ENCODE results near the gene VWA5B1. TPM values are rescaled to one million over a fixed set of nuclear protein-coding genes. Genes with fewer than 3 reads are reported as not detected.

The VWA5B1 gene
- total RNA-seq, 1 donor from 2014 or later, result not detected

DNA sequence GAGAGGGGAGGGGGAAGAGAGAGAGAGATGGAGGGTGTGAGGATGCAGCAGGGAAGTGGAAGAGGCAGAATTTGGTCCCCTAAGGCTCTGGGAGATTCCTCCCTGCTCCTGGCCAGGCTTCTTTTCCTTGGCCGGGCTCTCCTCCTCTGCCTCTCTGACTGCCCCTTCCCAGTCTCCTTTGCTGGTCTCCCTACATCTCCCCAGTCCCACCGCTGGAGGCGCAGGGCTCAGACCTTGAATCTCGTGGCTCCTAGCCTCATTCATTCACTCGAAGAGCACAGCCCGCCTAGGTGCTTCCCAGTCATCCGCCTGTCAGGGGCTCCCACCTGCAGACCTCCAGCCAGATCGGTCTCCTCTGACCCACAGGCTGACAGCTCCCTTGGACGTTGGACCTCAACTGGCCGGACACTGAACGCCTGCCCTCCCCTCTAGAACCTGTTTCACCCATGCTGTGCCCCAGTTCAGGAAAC lies 76.5 kb downstream of the VWA5B1 start:
- DNase-seq (ENCODE audit: low read depth in 2 of 2), result peak in 1 of 2 donors; percentile 17

DNA sequence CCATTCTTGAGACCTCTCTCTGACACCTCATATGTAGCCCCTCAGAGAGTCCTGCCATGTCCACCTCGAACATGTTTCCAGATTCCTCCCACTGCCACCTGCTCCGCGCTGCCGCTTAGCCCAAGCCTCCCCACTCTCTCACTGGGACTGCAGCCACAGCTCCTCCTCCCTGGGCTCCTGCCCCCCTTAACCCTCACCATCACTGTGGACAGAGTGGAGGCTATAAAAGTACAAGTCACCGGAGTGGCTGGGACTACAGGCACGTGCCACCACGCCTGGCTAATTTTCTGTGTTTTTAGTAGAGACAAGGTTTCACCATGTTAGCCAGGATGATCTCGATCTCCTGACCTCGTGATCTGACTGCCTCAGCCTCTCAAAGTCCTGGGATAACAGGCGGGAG lies 77.0 kb downstream of the VWA5B1 start:
- no peak for DNase-seq (ENCODE audit: low read depth in 2 of 2)

DNA sequence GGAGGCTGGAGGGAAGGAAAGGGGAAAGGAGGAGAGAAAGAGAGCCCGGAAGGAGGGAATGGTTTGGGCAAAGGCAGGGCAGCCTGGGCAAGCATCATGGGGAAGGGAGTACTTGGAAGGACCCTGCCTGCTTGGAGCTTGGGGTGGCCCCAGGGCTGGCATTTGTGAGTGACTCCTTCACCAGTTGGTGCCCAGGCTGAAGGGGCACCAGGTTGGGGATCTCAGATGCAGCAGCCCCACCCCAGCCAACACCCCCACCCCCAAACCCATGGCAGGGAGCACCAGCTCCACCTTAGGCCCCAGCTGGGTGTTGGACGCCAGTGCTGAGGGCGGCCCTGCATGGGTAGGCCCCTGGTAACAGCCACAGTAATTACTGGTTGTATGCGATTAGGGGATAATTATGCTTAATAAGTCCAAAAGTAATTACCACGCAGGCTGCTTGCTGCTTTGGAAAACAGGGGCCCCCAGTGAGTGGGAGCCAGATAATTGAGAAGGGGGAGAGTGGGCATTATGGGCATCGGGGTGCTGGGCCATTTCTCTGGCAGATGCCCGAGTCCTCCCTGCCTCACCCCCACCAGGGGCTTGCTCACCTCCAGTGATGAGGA lies 78.3 kb downstream of the VWA5B1 start:
- DNase-seq (ENCODE audit: low read depth in 2 of 2), result no peak

- no peak for DNase-seq (ENCODE audit: low read depth in 2 of 2)
These were observed 80.0 kb downstream of the VWA5B1 start for GRCh38 chr1:20370698-20371097.

DNA sequence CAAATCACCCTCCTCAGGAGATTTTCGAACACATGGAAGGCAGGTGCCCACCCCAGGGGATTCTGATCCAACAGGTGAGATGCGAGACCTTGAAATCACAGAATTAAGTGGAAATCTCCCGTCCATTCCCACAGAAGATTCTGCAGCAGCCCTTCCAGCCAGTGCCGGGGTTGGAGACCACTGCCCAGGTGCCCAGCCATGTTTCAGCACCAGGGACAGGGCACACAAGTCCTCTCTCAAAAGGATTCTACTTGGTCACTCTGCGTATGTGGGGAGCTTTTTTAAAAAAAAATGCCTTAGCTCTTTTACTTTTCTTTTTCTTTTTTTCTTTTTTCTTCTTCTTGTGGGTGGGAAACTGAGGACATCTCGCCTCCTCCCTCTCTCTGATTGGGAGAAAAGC lies 80.7 kb downstream of the VWA5B1 start:
- peak in 1 of 2 donors; percentile 19 for DNase-seq (ENCODE audit: low read depth in 2 of 2)

DNA sequence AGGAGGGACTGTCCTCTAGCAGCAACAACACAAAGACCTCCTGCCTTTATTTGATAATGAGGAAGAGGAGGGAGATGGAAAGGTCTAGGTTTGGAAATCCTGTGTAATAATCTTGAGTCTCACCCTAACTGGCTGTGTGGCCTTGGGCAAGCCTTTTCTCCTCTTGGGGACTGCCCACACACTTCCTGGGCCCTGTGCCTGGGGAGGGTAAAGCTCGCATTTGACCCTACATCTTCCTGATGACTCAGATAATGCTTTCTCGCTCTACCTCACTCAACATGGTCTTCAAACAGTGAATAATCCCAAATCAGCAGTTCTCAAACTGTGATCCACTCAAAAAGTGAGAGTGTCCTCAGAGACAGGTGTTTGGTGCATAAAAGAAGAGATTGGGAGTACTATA lies 81.2 kb downstream of the VWA5B1 start:
- DNase-seq (ENCODE audit: low read depth in 2 of 2), result no peak

DNA sequence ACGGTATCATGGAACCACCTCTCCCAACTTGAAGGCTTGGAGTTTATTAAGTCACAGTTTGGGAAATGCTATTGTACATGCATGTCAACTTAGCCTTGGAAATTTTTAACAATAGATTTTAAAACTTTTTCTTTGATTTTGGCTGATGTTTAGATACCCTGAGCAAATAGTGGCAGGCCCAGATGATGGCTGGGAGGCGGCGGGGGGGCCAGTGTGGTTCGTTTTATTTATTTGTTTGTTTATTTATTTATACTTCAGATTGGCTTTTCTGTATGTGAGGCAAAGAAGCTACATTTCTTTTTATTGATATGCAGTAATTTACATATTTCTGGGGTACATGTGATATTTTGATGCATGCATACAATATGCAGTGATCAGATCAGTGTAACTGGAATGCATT lies 82.0 kb downstream of the VWA5B1 start:
- DNase-seq (ENCODE audit: low read depth in 2 of 2), result no peak

- DNase-seq (ENCODE audit: low read depth in 2 of 2), result no peak
These were observed 82.6 kb downstream of the VWA5B1 start for GRCh38 chr1:20373286-20373685.

DNA sequence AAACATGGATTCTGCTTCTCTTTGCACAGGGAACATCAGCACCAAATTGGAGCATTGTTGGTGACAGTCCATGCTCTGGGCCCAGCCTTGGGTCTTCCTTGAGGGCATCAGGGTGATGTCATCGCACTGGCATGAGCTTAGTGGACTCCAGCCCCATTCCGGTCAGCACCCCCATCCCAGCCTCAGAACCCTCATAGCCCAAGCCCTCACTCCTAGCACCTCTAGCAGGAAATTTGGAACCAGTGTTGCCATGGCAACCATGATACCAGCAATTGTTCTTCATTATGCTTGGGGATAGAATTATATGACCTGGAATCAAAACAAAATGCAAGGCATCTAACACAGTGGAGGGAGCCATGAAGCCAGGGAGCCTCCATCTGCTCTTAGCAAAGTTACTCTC lies 83.1 kb downstream of the VWA5B1 start:
- no peak for DNase-seq (ENCODE audit: low read depth in 2 of 2)

DNA sequence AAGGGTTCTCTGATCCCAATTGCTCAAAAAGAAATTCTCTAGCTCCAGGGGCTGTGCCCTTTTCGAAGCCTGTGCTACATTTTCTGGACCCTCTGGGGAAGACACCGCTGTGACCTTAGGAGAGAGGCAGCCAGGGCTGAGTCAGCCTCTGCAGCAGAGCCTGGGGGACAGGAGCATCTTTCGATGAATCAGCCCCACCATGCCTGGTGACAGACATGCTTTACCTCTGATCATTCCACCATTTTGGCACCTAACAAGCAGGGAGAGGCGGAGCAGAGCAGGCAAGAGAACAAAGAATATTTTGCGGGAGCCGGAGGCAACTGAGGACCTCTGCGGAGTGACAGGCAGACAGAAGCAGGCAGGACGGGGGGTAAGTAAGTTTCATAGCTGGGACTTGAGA lies 84.9 kb downstream of the VWA5B1 start:
- no peak for DNase-seq (ENCODE audit: low read depth in 2 of 2)

DNA sequence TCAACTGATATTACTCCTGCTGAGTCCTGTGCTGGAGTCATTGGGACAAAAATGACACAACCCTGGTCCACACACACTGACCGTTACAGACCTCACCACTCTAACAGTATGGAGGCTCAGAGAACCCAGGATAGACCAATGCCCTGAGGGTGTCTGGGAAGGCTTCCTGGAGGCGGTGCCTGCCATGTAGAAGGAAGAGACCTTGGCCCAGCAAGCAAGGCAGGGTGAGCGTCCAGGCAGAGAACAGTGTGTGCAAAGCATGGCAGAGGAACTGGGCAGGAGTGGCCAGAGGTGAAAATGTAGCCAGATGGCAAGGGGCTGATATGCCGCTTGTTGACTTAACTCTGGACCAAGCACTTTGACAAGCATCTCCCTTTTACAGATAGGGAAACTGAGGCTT lies 85.5 kb downstream of the VWA5B1 start:
- DNase-seq (ENCODE audit: low read depth in 2 of 2), result no peak

GRCh38 chr1:20376880-20377494 lies 86.3 kb downstream of the VWA5B1 start:
- peak in 1 of 2 donors; percentile 41 for DNase-seq (ENCODE audit: low read depth in 2 of 2)

DNA sequence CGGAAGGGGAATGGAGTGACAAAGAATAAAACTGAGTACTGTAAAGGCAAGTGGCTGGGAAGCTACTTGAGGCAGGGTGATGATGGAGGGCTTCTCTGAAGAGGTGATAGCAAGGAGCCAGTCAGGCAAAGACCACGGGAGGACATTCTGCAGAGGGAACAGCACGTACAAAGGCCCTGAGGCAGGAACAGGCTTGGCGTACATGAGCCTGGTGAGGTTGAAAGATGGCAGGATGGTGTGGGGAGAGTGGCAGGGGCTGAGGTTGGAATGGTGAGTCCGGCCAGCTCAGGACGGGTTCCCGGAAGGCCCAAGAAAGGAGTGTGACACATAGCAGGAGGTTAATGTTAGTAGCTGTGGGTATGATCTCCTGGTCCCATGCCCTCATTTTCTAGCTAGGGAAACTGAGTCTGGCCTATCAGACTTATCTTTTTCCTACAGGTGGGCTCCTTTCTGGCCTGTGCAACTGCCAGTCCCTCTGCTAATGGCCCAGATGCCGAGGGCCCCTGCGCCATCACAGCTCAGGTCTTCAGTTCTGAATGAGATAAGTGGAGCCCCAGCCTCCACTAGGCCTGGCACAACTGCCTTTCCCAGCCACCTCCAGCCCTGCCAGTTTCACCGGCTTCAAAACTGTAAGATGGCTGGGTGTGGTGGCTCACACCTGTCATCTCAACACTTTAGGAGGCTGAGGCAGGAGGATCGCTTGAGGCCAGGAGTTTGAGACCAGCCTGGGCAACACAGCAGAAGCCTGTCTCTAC lies 87.0 kb downstream of the VWA5B1 start:
- no peak for DNase-seq (ENCODE audit: low read depth in 2 of 2)

GRCh38 chr1:20379075-20379474 lies 88.4 kb downstream of the VWA5B1 start:
- DNase-seq (ENCODE audit: low read depth in 2 of 2), result no peak

DNA sequence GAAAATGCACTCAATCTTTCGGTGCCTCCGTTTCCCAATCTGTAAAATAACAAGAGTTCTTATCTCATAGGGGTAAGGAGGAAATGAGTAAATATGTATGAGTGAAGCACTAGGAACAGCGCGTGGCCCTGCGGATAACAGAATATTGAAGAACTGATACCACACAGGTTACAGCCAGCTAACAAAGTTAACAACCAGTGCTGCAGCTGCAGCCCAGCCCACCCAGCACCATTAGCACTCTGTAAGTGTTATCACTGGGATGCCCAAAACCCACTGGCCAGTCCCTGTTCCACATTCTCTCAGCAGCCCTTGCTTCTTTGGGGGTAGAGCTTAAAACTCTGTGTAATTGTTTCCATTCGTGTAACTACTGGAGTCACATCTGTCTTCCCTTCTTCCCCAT lies 89.5 kb downstream of the VWA5B1 start:
- no peak for DNase-seq (ENCODE audit: low read depth in 2 of 2)

- DNase-seq (ENCODE audit: low read depth in 2 of 2), result no peak
These were observed 90.0 kb downstream of the VWA5B1 start for GRCh38 chr1:20380616-20381035.

GRCh38 chr1:20381045-20381641 lies 90.5 kb downstream of the VWA5B1 start:
- DNase-seq (ENCODE audit: low read depth in 2 of 2), result no peak

DNA sequence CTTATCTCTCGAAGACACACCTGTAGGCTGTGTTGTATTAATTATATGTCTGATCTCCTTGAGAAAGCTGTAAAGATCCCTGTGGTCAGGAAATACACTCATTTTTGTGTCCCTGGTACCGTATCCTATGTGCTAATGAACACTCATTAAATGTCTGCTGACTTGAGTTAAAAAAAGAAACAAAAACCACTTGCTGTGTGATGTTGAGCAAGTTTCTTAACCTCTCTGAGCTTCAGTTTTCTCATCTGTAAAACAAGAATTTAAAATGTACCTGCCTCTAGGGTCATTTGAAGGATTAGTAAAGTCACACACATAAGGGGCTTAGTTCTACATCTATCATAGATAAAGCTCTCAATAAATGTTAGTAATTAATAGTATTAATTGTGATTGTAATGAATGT lies 91.3 kb downstream of the VWA5B1 start:
- no peak for DNase-seq (ENCODE audit: low read depth in 2 of 2)

- no peak for DNase-seq (ENCODE audit: low read depth in 2 of 2)
These were observed 92.0 kb downstream of the VWA5B1 start for GRCh38 chr1:20382711-20383110.

GRCh38 chr1:20383631-20384030 lies 93.0 kb downstream of the VWA5B1 start:
- no peak for DNase-seq (ENCODE audit: low read depth in 2 of 2)

- no peak for DNase-seq (ENCODE audit: low read depth in 2 of 2)
These were observed 95.0 kb downstream of the VWA5B1 start for GRCh38 chr1:20385630-20386029.

DNA sequence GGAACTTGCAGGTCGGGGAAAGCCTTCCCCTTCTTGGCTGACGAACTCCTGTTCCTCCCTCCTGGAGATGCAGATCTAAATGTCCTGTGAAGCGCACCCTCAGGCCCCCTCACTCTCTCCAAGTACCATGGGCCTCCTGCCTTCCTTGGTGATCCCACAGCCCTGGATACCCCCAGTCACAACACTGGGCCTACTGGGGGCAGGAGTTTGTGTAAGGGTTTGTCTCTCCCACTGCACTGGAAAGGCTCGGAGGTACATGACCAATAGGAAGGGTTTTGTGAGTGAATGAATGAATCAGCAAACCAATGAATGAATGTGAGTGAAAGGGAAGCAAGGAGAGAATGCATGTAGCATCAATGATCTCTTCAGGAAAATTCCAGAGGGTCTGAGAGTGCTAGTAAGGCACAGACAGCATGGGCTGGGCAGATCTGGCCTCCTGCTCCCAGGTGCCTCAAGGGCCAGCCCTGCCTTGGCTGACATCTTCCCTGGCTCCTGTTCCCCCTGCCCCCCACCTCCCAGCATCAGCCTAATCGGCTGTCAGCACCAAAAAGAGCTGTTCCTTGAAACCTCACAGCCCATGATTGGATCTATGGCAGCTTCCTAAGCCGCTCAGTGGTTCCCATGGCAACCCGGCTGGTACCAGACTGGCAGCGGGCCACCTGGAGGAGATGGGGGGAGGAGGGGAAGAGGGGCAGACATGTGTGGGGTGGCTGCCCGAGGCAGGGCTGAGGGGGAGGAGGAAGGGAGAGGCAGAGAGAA lies 95.8 kb downstream of the VWA5B1 start:
- no peak for DNase-seq (ENCODE audit: low read depth in 2 of 2)

Measured in dermis microvascular lymphatic vessel endothelial cell (primary cell).